K562 (cell line): ENCODE results near the gene ZNF821. TPM values are rescaled to one million over a fixed set of nuclear protein-coding genes. Genes with fewer than 3 reads are reported as not detected.

Experiments
- BHLHE40 ChIP-seq: IDR thresholded peaks from 2 replicates; pipeline ENCODE4 v1.6.1; 2011; ENCODE audit warnings: low read length, improper control_type of control experiment
- CHD1 ChIP-seq: fragments of 200-600 bp; sonication (generic); IDR thresholded peaks from one replicate; pipeline ENCODE4 v1.6.1; 2012; ENCODE audit warnings: mild to moderate bottlenecking, moderate library complexity, low read length, inconsistent platforms
- ELF2 ChIP-seq: fragments of 250-450 bp; sonication (Bioruptor Pico); IDR thresholded peaks from 2 replicates; pipeline ENCODE4 v1.5.0; 2021; ENCODE audit warnings: mild to moderate bottlenecking
- ELF4 ChIP-seq: fragments of 450-650 bp; formaldehyde crosslinking; IDR thresholded peaks from 2 replicates; pipeline ENCODE4 v1.4.0; 2022; ENCODE audit warnings: missing genetic modification characterization
- FOXM1 ChIP-seq, 2 experiments: fragments of 450-650 bp in 1 of 2; sonication (generic) in 1 of 2; formaldehyde crosslinking in 1 of 2; IDR thresholded peaks; 2 replicates each; pipeline versions ENCODE4 v1.6.1 to v1.9.0; 2017 to 2022; ENCODE audit warnings: low read depth in 2 of 2, mild to moderate bottlenecking in 2 of 2, missing genetic modification reagents in 1 of 2, moderate library complexity in 1 of 2
- GTF2F1 ChIP-seq: IDR thresholded peaks from 2 replicates; pipeline ENCODE4 v1.6.1; 2011; ENCODE audit warnings: low read depth, low read length, improper control_type of control experiment
- HDAC6 ChIP-seq: IDR thresholded peaks from 2 replicates; pipeline ENCODE4 v1.6.1; 2012; ENCODE audit warnings: low read depth, mild to moderate bottlenecking, control low read depth, inconsistent platforms, low read length, moderate library complexity
- HNRNPL ChIP-seq: fragments of 200-400 bp; formaldehyde crosslinking; IDR thresholded peaks from 2 replicates; pipeline ENCODE4 v1.6.1; 2017; ENCODE audit warnings: low read depth, mild to moderate bottlenecking, low read length
- SMAD1 ChIP-seq: fragments of 150-350 bp; IDR thresholded peaks from 2 replicates; pipeline ENCODE4 v1.6.1; 2014; ENCODE audit warnings: low read length, low read depth; ENCODE audit not compliant: partially characterized antibody
- TOE1 ChIP-seq, 2 experiments: fragments of 450-650 bp in 1 of 2; sonication (generic) in 1 of 2; formaldehyde crosslinking in 1 of 2; IDR thresholded peaks; 2 replicates each; pipeline versions ENCODE4 v1.7.1 to v1.8.0; 2016 to 2022; ENCODE audit warnings: borderline replicate concordance in 2 of 2, mild to moderate bottlenecking in 2 of 2, antibody characterized with exemption in 1 of 2, inconsistent platforms in 1 of 2, low read depth in 1 of 2, missing genetic modification reagents in 1 of 2, moderate library complexity in 1 of 2
- YY1 ChIP-seq, 3 experiments: IDR thresholded peaks; 2 replicates each; pipeline ENCODE4 v1.6.1; 2011; ENCODE audit warnings: low read length in 2 of 3, mild to moderate bottlenecking in 2 of 3, moderate library complexity in 2 of 3, borderline replicate concordance in 1 of 3, control low read depth in 1 of 3, low read depth in 1 of 3; ENCODE audit not compliant: insufficient read depth in 3 of 3, insufficient replicate concordance in 2 of 3, control insufficient read depth in 1 of 3, insufficient read length in 1 of 3; ENCODE audit errors: extremely low read depth in 1 of 3
- ZNF165 ChIP-seq: fragments of 250-450 bp; sonication (Bioruptor Pico); IDR thresholded peaks from 2 replicates; pipeline ENCODE4 v1.4.0; 2020; ENCODE audit warnings: borderline replicate concordance
- polyA plus RNA-seq, 8 experiments: library from polyadenylated mRNA; depleted of rRNA in 4 of 8; stranded (reverse) in 5 of 8; unstranded in 3 of 8; fragments of >200 nt; fragmentation: Nextera tagmentation in 2 of 8; fragmentation: Illumina TruSeq in 1 of 8; extraction: Ambion mirVana in 2 of 8; extraction: Trizol in 1 of 8; gene quantifications; 2 replicates each; pipeline versions ENCODE4 v1.2.1 to v1.2.3, GENCODE V29; 2011 to 2014; ENCODE audit warnings: inconsistent platforms in 1 of 8, missing spikeins in 1 of 8
- total RNA-seq, 7 experiments: library from RNA; depleted of rRNA in 6 of 7; stranded (reverse); fragments of >200 nt in 6 of 7; fragmentation: Illumina TruSeq in 2 of 7; extraction: Trizol in 2 of 7; gene quantifications; 2 replicates each; pipeline versions ENCODE4 v1.2.1 to v1.2.3, GENCODE V29; 2011 to 2021; ENCODE audit warnings: low replicate concordance in 1 of 7
- TF ChIP-seq, protein P1 (sequence below): sonication (generic); formaldehyde crosslinking; IDR thresholded peaks from 2 replicates; pipeline ENCODE4 v1.9.0; 2022; ENCODE audit warnings: mild to moderate bottlenecking, missing genetic modification reagents
- TF ChIP-seq, protein P2 (sequence below): sonication (generic); formaldehyde crosslinking; IDR thresholded peaks from 2 replicates; pipeline ENCODE4 v1.8.0; 2022; ENCODE audit warnings: mild to moderate bottlenecking, missing genetic modification reagents
- TF ChIP-seq, protein P3 (sequence below), 2 experiments: fragments of 450-650 bp; IDR thresholded peaks; 2 replicates each; pipeline ENCODE4 v1.6.1; 2018; ENCODE audit warnings: mild to moderate bottlenecking in 2 of 2, low read depth in 1 of 2; ENCODE audit not compliant: partially characterized antibody in 2 of 2

ZNF821 gene
- total and polyA plus RNA-seq, 9 of the 15 experiments (the other 6 are each of a cell fraction or from before 2014, with no cell fraction given), result 0.38 to 5.6 (median 3.6) TPM

DNA sequence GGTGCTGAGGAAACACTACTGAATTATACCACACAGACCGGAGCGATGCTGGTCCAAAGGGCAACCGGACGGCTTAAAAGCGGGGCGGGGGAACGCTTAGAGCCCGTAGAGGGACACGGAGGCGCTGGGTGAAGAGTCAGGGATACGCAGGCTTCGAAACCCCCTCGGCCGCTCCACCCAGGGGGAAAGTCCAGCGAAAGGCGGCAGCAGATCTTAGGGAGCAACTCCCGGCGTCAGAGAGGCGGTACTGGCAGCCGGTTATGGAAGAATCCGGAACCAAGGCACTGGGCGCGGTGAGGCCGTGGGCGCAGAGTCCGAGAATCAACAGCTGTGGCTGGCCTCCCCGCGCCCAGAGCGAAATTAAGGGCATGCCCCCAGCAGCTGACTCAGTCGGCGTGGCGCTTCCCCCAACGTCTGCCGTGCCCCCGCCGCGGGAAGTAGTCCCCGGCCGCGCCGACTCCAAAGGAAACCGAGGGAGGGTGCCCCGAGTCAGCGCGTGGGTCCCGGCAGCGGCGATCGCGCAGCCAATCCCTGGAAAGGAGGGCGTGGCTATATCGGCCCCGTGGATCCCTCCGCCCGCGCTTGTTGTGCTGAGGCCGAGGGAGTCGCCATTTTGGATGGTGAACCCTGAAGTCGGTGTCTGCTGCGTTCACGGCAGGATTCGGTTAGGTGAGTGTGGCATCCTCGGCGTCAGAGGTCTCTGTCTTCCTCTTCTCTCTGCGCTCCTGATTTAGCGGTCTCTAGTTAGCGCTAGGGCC lies 11.1 kb upstream of the ZNF821 start, which contains the start of gene IST1 (continued):
- no peak; the same call in 1 of the 2 replicates for TF ChIP-seq ELF2 (CRISPR knock-in tag)
- TF ChIP-seq YY1 (IDR thresholded peaks at IDR 0.05; ENCODE audit: borderline replicate concordance in 1 of 3, control insufficient read depth in 1 of 3, extremely low read depth in 1 of 3, insufficient read depth in 3 of 3, insufficient read length in 1 of 3, insufficient replicate concordance in 2 of 3, low read depth in 1 of 3, low read length in 2 of 3), result peak; percentile 89 to 97 (median 96)
- TF ChIP-seq, protein P1, sequence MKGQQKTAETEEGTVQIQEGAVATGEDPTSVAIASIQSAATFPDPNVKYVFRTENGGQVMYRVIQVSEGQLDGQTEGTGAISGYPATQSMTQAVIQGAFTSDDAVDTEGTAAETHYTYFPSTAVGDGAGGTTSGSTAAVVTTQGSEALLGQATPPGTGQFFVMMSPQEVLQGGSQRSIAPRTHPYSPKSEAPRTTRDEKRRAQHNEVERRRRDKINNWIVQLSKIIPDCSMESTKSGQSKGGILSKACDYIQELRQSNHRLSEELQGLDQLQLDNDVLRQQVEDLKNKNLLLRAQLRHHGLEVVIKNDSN (CRISPR knock-in tag), result peak; percentile 54; the same call in 1 of the 2 replicates
- TF ChIP-seq FOXM1 (IDR thresholded peaks at IDR 0.05; ENCODE audit: low read depth), result peak; percentile 62
- no peak for TF ChIP-seq FOXM1 (CRISPR knock-in tag; IDR thresholded peaks at IDR 0.05; ENCODE audit: low read depth)
- TF ChIP-seq CHD1, result no peak
- peak; percentile 62 for TF ChIP-seq BHLHE40
- peak; percentile 64; the same call in 1 of the 2 replicates for TF ChIP-seq TOE1 (IDR thresholded peaks at IDR 0.05; ENCODE audit: borderline replicate concordance)
- no peak for TF ChIP-seq TOE1 (CRISPR knock-in tag; IDR thresholded peaks at IDR 0.05; ENCODE audit: borderline replicate concordance, low read depth)
- TF ChIP-seq, protein P2, sequence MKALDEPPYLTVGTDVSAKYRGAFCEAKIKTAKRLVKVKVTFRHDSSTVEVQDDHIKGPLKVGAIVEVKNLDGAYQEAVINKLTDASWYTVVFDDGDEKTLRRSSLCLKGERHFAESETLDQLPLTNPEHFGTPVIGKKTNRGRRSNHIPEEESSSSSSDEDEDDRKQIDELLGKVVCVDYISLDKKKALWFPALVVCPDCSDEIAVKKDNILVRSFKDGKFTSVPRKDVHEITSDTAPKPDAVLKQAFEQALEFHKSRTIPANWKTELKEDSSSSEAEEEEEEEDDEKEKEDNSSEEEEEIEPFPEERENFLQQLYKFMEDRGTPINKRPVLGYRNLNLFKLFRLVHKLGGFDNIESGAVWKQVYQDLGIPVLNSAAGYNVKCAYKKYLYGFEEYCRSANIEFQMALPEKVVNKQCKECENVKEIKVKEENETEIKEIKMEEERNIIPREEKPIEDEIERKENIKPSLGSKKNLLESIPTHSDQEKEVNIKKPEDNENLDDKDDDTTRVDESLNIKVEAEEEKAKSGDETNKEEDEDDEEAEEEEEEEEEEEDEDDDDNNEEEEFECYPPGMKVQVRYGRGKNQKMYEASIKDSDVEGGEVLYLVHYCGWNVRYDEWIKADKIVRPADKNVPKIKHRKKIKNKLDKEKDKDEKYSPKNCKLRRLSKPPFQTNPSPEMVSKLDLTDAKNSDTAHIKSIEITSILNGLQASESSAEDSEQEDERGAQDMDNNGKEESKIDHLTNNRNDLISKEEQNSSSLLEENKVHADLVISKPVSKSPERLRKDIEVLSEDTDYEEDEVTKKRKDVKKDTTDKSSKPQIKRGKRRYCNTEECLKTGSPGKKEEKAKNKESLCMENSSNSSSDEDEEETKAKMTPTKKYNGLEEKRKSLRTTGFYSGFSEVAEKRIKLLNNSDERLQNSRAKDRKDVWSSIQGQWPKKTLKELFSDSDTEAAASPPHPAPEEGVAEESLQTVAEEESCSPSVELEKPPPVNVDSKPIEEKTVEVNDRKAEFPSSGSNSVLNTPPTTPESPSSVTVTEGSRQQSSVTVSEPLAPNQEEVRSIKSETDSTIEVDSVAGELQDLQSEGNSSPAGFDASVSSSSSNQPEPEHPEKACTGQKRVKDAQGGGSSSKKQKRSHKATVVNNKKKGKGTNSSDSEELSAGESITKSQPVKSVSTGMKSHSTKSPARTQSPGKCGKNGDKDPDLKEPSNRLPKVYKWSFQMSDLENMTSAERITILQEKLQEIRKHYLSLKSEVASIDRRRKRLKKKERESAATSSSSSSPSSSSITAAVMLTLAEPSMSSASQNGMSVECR (CRISPR knock-in tag), result peak; percentile 86; the same call in 1 of the 2 replicates
- no peak for TF ChIP-seq HDAC6
- peak; percentile 60 for TF ChIP-seq SMAD1
- peak; percentile 93 for TF ChIP-seq HNRNPL
- TF ChIP-seq GTF2F1, result peak; percentile 88; the same call in 1 of the 2 replicates
- TF ChIP-seq, protein P3, sequence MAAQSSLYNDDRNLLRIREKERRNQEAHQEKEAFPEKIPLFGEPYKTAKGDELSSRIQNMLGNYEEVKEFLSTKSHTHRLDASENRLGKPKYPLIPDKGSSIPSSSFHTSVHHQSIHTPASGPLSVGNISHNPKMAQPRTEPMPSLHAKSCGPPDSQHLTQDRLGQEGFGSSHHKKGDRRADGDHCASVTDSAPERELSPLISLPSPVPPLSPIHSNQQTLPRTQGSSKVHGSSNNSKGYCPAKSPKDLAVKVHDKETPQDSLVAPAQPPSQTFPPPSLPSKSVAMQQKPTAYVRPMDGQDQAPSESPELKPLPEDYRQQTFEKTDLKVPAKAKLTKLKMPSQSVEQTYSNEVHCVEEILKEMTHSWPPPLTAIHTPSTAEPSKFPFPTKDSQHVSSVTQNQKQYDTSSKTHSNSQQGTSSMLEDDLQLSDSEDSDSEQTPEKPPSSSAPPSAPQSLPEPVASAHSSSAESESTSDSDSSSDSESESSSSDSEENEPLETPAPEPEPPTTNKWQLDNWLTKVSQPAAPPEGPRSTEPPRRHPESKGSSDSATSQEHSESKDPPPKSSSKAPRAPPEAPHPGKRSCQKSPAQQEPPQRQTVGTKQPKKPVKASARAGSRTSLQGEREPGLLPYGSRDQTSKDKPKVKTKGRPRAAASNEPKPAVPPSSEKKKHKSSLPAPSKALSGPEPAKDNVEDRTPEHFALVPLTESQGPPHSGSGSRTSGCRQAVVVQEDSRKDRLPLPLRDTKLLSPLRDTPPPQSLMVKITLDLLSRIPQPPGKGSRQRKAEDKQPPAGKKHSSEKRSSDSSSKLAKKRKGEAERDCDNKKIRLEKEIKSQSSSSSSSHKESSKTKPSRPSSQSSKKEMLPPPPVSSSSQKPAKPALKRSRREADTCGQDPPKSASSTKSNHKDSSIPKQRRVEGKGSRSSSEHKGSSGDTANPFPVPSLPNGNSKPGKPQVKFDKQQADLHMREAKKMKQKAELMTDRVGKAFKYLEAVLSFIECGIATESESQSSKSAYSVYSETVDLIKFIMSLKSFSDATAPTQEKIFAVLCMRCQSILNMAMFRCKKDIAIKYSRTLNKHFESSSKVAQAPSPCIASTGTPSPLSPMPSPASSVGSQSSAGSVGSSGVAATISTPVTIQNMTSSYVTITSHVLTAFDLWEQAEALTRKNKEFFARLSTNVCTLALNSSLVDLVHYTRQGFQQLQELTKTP (IDR thresholded peaks at IDR 0.05; ENCODE audit: low read depth in 1 of 2, partially characterized antibody in 2 of 2), result peak; percentile 18 to 33
- TF ChIP-seq ELF4 (CRISPR knock-in tag), result no peak
- no peak for TF ChIP-seq ZNF165
